GM19455 (cell line): ENCODE data around the gene HCAR3.
"Not testable (repeated sequence)": the region's sequence is repeated elsewhere in the genome, so short reads cannot be mapped to it uniquely, and the experiment has no call there.

ENCODE experiments used
- ATAC-seq: cut with Tn5 transposase; IDR thresholded peaks from one replicate; pipeline ENCODE4 v1.9.1; 2021; ENCODE audit not compliant: unreplicated experiment

HCAR3 gene

GRCh38 chr12:122676015-122676414 is 40.6 kb downstream of the HCAR3 start:
- not testable (repeated sequence) for ATAC-seq

- ATAC-seq, result no peak
Measured at GRCh38 chr12:122672515-122672914, 44.1 kb downstream of the HCAR3 start.

GRCh38 chr12:122669397-122670070 is 47.1 kb downstream of the HCAR3 start:
- no peak for ATAC-seq

GRCh38 chr12:122668268-122668667 is 48.3 kb downstream of the HCAR3 start:
- ATAC-seq, result no peak

- no peak for ATAC-seq
Measured at GRCh38 chr12:122665759-122666158, 50.9 kb downstream of the HCAR3 start.

GRCh38 chr12:122665349-122665748 is 51.3 kb downstream of the HCAR3 start:
- no peak for ATAC-seq
